ENCODE results near the gene AOPEP. TPM values are rescaled to one million over a fixed set of nuclear protein-coding genes. Genes with fewer than 3 reads are reported as not detected.

Gene AOPEP
- total and polyA plus RNA-seq, 2 donors (not counting 1 experiment from before 2014, with no cell fraction given), result 66.1 to 94.1 TPM

GRCh38 chr9:95070549-95071021, 344.1 kb downstream of the AOPEP start:
- no peak overlapping the region for H3K4me3 ChIP-seq (replicated peaks in 1 of 4; ENCODE audit: control extremely low read depth in 1 of 4, insufficient read depth in 1 of 4, low read depth in 3 of 4, low read length in 4 of 4)
- H3K27ac ChIP-seq (ENCODE audit: insufficient read depth, low read length), result no peak overlapping the region
- TF ChIP-seq CTCF (conservative IDR thresholded peaks at IDR 0.05 in 1 of 2, IDR thresholded peaks at IDR 0.05 in 1 of 2; ENCODE audit: low read depth in 1 of 2, low read length in 2 of 2), result no peak
- no peak for TF ChIP-seq EZH2 (IDR thresholded peaks at IDR 0.05; ENCODE audit: low read length, missing control alignments)
- no peak overlapping the region for H3K9ac ChIP-seq (ENCODE audit: insufficient read depth, low read length)
- peaks cover 89% of the 10 kb centered on the region for H3K79me2 ChIP-seq (ENCODE audit: control insufficient read depth, insufficient read depth, low read length)
- peaks cover 9% of the 10 kb centered on the region for H3K36me3 ChIP-seq (ENCODE audit: control insufficient read depth, insufficient read depth, low read length)
- no peaks in the 10 kb centered on the region for H3K9me3 ChIP-seq (ENCODE audit: control insufficient read depth, insufficient read depth, low read depth, low read length)
- no peaks in the 10 kb centered on the region for H4K20me1 ChIP-seq (ENCODE audit: control insufficient read depth, extremely low read depth, insufficient read depth, low read length)
- no peak for DNase-seq (ENCODE audit: low read depth in 2 of 2)
- peaks cover 13% of the 10 kb centered on the region for H3K4me1 ChIP-seq (ENCODE audit: control insufficient read depth, extremely low read depth, insufficient read depth, low read length)
- H3K4me2 ChIP-seq (ENCODE audit: extremely low read depth, insufficient read depth, low read length), result no peak overlapping the region
- no peak overlapping the region for H2AFZ ChIP-seq (ENCODE audit: low read length)
- H3K27me3 ChIP-seq (ENCODE audit: control insufficient read depth, insufficient read depth, low read length), result no peaks in the 10 kb centered on the region

GRCh38 chr9:95071450-95071849, 345.0 kb downstream of the AOPEP start:
- peaks cover 16% of the 10 kb centered on the region for H3K4me1 ChIP-seq (ENCODE audit: control insufficient read depth, extremely low read depth, insufficient read depth, low read length)
- no peaks in the 10 kb centered on the region for H4K20me1 ChIP-seq (ENCODE audit: control insufficient read depth, extremely low read depth, insufficient read depth, low read length)
- no peak overlapping the region for H3K4me3 ChIP-seq (replicated peaks in 1 of 4; ENCODE audit: control extremely low read depth in 1 of 4, insufficient read depth in 1 of 4, low read depth in 3 of 4, low read length in 4 of 4)
- peaks cover 89% of the 10 kb centered on the region for H3K79me2 ChIP-seq (ENCODE audit: control insufficient read depth, insufficient read depth, low read length)
- H3K4me2 ChIP-seq (ENCODE audit: extremely low read depth, insufficient read depth, low read length), result no peak overlapping the region
- no peak overlapping the region for H3K27ac ChIP-seq (ENCODE audit: insufficient read depth, low read length)
- peaks cover 12% of the 10 kb centered on the region for H3K36me3 ChIP-seq (ENCODE audit: control insufficient read depth, insufficient read depth, low read length)
- no peak overlapping the region for H2AFZ ChIP-seq (ENCODE audit: low read length)
- no peak for TF ChIP-seq CTCF (conservative IDR thresholded peaks at IDR 0.05 in 1 of 2, IDR thresholded peaks at IDR 0.05 in 1 of 2; ENCODE audit: low read depth in 1 of 2, low read length in 2 of 2)
- TF ChIP-seq EZH2 (IDR thresholded peaks at IDR 0.05; ENCODE audit: low read length, missing control alignments), result no peak
- DNase-seq (ENCODE audit: low read depth in 2 of 2), result no peak
- H3K27me3 ChIP-seq (ENCODE audit: control insufficient read depth, insufficient read depth, low read length), result no peaks in the 10 kb centered on the region
- H3K9me3 ChIP-seq (ENCODE audit: control insufficient read depth, insufficient read depth, low read depth, low read length), result no peaks in the 10 kb centered on the region
- no peak overlapping the region for H3K9ac ChIP-seq (ENCODE audit: insufficient read depth, low read length)

- H3K4me2 ChIP-seq (ENCODE audit: extremely low read depth, insufficient read depth, low read length), result no peak overlapping the region
- no peaks in the 10 kb centered on the region for H4K20me1 ChIP-seq (ENCODE audit: control insufficient read depth, extremely low read depth, insufficient read depth, low read length)
- H3K9me3 ChIP-seq (ENCODE audit: control insufficient read depth, insufficient read depth, low read depth, low read length), result no peaks in the 10 kb centered on the region
- no peak overlapping the region for H2AFZ ChIP-seq (ENCODE audit: low read length)
- H3K79me2 ChIP-seq (ENCODE audit: control insufficient read depth, insufficient read depth, low read length), result peaks cover 89% of the 10 kb centered on the region
- peaks cover 19% of the 10 kb centered on the region for H3K4me1 ChIP-seq (ENCODE audit: control insufficient read depth, extremely low read depth, insufficient read depth, low read length)
- H3K4me3 ChIP-seq (replicated peaks in 1 of 4; ENCODE audit: control extremely low read depth in 1 of 4, insufficient read depth in 1 of 4, low read depth in 3 of 4, low read length in 4 of 4), result no peak overlapping the region
- DNase-seq (ENCODE audit: low read depth in 2 of 2), result no peak
- H3K27me3 ChIP-seq (ENCODE audit: control insufficient read depth, insufficient read depth, low read length), result no peaks in the 10 kb centered on the region
- H3K36me3 ChIP-seq (ENCODE audit: control insufficient read depth, insufficient read depth, low read length), result peaks cover 13% of the 10 kb centered on the region
- H3K27ac ChIP-seq (ENCODE audit: insufficient read depth, low read length), result no peak overlapping the region
- no peak overlapping the region for H3K9ac ChIP-seq (ENCODE audit: insufficient read depth, low read length)
- TF ChIP-seq EZH2 (IDR thresholded peaks at IDR 0.05; ENCODE audit: low read length, missing control alignments), result no peak
- TF ChIP-seq CTCF (conservative IDR thresholded peaks at IDR 0.05 in 1 of 2, IDR thresholded peaks at IDR 0.05 in 1 of 2; ENCODE audit: low read depth in 1 of 2, low read length in 2 of 2), result no peak
Observed at GRCh38 chr9:95071925-95072324, 345.4 kb downstream of the AOPEP start.
